Measurements from ENCODE around the gene DKK1.

The DKK1 gene, protein sequence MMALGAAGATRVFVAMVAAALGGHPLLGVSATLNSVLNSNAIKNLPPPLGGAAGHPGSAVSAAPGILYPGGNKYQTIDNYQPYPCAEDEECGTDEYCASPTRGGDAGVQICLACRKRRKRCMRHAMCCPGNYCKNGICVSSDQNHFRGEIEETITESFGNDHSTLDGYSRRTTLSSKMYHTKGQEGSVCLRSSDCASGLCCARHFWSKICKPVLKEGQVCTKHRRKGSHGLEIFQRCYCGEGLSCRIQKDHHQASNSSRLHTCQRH

DNA sequence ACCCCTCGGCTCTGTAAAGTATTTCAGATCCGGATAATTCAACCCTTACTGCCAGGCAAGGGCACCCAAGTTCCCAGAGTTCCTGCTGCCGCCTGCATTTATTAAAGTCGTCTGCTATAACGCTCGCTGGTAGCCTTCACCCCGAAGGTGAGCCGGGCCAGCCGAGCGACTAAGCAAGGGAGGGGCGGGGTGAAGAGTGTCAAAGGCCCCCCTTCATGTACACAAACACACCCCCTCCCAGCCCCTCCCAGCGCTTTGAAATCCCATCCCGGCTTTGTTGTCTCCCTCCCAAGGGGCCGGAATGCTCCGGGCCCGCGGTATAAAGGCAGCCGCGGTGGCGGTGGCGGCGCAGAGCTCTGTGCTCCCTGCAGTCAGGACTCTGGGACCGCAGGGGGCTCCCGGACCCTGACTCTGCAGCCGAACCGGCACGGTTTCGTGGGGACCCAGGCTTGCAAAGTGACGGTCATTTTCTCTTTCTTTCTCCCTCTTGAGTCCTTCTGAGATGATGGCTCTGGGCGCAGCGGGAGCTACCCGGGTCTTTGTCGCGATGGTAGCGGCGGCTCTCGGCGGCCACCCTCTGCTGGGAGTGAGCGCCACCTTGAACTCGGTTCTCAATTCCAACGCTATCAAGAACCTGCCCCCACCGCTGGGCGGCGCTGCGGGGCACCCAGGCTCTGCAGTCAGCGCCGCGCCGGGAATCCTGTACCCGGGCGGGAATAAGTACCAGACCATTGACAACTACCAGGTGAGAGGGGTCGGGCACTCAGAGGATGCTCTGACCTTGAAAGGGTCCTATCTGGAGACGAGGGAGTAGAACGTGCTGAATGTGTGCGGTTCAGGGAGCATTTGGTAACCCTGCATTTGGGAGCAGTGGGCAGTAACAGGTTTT lies at the start of gene DKK1:
Gene DKK1 (plus strand): TSS at position 349 of the 889 bp plus-strand sequence. CDS start 154 bp downstream, at position 503.
- peak; percentile 61 for DNase-seq

DNA sequence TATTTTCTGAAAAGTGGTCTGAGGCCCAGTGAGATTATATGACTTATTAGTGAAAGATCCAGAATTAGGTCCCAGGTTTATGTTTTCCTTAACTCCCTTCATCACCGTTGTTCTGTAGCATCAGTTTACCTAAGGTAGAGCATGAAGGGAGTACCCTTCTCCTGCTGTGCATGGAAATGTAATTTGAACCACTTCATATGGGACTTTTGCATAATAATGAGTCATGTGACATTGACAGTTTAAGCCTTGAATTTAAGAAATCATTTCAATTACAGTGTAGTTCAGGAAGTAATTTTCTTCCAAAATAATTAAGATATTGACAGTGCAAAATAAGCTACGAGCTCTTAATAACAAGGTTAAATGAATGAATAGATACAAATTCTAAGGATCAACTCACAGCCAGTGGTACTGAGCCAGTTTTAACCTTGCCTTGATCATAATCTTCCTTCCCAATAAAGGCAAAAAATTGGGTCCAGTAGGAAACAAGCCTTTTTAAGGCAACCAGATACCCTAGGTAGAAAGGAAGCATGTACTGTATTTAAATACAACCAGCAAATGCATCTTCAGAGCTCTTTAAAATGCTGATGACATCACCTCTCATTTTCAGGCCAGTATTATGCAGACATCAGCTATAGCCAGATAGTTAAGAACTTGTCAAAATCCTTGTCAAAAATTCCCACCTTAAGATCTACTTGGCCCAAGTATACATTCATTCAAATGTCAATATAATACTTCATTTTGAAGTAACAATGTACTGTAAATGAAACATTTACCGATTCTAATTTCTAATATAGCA lies 48.8 kb upstream of the DKK1 start:
- DNase-seq, result no peak

DNA sequence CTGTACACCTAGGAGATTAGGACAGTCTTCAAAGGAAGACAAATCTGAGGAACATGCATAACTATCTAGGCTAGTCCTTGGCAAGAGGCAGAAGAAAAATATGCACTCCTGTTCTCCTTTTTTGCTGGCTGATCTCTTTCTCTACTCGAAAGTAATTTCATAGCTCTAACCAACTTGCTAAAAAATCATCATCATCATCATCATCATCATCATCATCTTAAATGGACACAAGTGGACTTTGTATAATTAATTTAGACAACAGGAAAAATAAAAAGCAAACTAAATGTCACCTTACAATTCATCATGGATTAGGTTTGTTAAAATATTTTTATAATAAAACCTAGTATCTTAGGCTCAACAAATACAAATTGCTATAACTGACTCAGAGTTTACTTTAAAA lies 47.2 kb upstream of the DKK1 start:
- DNase-seq, result no peak

DNA sequence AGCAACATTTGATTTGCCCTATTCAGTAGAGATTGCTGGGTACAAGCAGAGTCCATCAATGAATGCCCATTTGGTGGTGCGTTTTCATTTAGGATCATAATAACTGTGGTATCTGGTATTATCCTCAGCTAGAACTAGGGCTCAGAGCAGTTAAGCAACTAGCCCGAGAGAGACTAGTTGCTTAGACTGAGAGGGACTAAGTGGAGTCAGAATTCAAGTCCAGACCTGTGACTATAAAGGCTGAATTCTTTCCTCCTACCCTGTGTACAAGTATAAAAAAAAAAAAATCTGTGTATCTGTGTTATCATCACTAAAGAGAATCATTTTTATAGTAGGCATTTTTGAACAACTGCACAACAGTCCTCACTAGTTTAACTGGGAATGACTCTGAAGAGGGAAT lies 45.3 kb upstream of the DKK1 start:
- DNase-seq, result no peak

DNA sequence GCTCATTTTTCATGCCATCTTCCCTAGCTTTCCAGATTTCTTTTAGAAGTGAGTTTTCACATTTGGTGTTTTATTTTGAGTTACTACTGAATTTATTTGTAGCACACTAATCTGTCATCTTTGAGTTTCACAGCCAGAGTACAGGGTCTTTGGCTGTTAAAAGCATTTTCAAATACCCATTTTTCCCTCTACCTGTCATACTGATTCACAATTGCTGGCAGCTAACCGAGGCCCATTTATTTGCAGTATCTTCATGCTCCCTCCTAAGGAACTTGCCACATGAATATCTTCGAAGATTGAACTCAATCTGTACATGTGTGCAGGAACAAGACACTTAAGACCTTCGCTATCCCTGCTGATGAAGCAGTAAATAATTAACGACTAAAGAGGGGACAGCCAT lies 44.8 kb upstream of the DKK1 start:
- DNase-seq, result no peak

DNA sequence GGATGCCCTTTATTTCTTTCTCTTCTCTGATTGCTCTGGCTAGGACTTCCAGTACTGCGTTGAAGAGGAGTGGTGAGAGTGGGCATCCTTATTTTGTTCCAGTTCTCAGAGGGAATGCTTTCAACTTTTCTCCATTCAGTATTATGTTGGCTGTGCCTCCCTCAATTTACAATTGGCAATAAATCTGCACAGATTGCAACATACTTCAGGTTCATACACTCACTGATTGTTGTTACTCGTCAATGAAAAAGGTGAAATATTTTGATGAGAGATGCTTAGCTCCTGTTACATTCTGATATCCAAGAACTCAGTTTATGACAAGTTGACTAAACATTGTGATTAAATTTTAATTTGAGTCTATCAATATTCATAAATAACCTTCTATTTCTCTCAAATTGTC lies 37.9 kb upstream of the DKK1 start:
- DNase-seq, result no peak

DNA sequence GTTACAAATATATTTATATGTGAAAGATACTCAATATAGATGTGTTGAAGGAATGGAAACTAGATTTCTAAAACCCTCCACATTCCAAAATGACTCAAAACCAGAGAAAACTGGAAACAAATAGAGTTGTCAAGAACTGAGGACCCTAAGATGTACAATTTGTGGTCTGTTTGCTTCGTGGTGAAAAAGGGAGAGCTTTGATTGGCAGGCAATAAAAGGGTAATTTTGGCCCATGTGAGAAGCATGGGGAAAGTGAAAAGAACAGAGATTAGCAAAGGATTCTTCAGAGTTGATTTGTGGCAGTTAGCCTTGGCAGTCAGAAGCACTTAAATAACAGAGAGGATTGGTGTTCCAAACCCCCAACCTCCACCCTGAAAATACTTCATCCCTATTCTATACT lies 37.1 kb upstream of the DKK1 start:
- no peak for DNase-seq

DNA sequence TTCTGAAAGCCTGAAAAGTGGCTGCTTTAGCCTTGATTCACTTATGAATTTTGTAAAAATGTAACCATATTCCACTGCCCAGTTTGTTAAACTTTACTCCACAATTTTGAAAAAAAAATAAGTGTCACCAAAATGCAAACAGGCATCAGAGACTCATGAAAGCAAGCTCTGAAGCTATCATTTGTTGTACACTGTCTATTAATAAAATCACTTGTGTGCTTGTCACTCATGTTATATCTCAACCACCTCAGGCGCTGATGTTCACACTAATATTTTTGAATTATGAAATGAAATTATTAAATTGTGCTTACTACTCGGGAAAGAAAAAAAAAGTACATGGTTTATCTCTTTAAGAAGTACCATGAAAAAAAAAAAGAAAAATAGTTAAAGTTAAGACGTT lies 34.5 kb upstream of the DKK1 start:
- DNase-seq, result no peak

DNA sequence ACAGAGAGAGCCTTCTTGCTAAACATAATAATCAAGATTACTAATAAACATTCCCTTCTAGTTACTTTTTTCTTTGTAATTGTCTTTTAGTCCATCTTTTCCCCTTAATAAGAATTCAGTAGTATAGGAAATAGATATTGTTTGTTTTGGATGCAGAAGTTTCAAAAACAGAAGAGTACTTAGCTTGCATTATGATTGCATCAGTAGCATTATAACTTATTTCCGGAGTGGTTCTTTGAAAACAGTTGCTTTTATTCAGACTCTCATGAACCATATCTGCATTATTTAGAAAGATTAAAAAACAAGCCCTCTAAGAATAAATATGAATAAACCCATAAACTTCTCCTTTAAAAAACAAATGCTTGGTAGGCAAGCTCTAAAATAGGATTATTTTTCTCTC lies 34.0 kb upstream of the DKK1 start:
- DNase-seq, result no peak

DNA sequence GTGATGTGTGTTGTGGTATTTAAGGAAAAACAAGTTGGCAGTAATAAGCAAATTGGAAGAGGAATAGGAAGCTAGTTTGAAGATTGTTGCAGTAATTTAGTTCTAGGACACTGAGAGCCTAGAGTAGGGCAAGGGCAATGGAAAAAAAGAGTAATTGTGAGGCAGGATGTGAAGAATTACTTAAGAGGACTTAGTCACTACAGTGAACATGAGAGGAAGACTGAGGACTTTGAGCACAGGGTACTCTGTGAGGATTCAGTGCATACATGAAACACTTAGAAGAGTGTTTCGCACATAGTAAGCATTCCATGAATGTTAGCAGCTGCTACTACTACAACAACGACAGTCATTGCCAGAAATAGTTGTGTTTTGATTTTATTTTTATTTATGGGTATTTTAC lies 30.9 kb upstream of the DKK1 start:
- no peak for DNase-seq

DNA sequence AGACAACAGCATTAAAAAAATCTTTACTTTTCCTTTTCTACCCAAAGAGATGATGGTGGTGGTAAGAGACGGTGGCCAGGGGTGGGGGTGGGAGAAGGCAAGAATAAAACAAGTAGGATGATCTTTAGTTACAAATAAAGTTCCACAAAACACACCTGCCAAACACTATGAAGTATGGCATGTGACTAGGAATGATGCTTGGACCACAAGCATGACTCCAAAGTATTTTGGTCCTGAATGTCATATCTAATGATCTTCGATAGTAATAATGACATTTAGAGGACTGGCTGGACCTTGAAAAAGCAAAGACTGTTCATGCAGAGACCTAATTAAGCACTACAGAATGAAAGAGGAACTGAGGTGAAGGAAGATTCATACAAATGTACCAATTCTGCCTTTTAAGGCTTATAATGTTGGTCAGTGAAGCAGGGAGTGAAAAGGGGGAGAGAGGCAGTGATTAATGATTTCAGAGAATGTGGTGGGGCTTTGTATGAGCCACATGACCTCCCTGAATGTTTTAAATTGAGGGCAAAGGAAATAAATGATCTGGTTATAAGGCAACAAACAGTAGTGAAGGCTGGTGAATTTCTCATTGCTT lies 29.6 kb upstream of the DKK1 start:
- DNase-seq, result no peak

DNA sequence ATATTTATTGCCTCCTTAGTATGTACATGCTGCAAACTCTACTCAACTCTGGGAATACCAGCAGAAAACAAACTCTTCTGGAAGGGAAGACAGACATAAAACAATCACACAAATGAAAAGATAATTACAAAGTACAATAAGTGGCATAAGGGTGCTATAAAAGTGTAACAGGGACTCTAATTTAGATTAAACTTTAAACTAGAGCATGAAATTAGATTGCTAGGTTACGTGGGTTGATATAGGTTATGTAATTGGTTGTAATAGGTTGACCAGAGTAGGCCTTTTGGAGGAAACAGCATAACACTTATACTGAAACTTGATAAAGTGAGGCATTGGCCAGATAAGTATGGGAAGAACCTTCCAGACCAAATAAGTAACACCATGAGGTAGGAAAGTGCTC lies 26.2 kb upstream of the DKK1 start:
- no peak for DNase-seq

DNA sequence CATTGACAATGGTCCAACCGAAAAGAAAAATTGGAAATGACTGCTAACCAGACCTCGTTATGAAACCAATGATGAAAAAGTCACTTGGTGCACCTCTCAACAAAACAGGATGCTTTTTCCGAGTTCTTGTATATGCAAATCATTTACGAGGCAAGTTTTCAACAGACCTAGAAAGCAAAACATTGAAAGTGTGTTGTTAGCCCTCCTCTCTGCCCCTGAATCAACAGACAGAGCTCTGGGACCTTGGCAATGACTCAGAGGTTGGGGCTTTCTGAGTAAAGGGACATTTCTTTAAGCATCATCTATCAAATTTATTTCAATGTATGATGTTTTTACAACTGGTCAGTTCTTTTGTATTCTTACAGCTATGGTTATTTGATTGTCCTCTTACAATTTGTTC lies 16.3 kb upstream of the DKK1 start:
- no peak for DNase-seq

DNA sequence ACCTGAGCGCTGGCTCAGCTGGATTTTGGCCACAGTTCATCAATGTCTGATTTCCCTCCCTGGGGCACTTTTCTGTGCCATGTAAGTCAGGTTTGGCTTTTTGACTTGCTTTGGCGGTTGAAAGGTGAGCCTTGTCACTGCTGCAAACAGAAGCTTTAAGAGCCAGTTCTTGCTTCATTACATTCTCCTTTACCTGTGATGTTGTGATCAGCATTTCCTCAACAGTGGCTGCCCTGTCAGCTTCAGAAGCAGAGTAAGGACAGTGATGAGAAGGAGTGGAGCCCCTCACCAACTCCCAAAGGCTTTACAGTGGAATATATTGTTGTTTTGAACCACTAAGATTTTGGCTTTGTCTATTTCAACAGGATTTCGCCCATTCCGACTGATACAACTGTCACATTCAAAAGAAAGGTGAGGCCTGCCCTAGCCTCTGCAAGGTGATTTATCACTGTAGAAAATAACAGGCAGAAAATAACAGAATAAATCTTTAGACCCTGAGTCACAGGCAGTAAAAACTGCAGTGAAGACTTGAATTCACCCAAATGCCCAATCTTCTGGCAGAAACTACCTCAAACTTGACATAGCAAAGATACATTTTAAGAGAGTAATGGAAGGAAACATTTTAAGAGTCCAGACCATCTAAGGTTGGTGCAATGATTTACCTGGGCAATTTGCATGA lies 13.3 kb upstream of the DKK1 start:
- no peak for DNase-seq

DNA sequence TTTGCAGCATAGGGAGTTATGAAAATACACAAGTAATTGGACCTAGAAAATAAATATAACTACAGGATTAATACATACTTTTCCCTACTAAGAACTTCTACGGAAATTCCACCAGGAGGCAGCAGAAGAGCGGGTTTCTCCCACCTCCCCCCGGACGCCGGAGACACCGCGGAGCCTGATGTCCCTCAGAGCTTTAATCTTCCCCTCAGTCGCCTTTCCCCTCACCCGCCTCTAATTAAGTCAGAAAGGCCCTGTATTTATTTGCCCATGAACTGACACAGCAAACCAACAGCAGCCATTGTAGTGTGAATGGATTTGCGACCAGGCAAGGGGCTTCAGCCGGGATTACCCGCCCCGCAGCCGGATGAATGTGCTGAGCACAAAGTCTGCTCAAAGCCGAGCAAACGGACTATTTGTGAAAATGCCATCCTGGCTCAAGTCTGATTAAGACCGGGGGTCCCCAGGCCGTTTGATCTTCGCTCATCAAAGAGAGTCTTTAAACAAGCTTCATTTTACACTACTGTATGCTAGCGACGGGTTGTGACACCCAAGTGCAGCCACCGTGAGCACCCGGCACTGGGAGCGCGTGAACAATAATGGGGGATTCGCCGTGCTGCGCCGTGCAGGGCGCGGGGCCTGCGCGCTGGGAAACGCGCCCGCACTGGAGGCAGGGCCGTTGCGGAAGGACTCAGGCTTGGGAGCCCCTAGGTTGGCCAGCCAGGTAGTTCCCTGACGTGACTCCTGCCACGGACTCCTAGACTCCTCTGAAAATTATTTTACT lies 5.6 kb upstream of the DKK1 start:
- DNase-seq, result peak; percentile 54

DNA sequence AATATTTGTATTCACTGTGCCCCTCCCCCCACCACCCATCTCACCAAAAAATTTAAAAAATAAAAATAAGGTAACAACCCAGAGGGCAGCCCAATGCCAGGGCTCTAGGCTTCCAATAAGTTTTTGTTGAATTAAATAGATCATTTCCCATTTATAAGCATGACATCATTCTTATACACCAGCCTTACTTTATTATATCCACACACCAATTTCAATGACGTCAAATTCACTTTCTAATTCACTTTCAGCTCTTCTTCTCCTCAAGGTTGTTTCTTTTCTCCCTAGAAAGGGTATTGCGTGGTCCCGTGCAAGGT lies 1.2 kb upstream of the DKK1 start:
- DNase-seq, result no peak

DNA sequence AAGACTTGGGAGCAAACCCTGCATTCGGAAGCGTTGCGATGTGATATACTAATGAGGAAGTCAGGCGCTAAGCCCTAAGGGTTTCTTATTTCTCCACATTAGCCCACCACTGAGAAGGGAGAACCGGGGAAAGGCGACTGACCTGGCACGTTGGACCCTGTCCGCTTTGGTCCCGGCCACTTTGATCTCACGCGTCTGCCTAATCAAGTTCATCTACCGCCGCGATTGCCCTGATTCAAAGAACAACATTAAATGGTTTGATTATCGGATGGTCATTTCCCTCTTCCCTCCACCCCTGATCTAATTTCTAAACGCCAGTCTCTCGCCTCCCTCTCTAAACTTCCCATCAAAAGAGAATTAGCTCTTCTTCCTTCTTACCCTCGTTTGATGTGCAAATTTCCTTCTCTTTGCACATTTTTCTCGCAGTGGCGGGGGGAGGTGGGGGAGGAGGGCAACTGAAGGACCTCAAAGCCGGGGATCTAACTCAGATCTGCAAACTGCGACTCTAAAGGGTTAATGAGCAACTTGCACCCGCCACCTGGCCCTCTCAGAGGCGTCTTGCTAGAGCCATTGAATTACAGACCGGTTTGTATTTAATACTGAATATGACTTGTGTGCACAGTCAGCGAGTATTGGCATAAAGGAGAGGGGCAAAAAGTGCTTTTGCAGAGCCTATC lies 687 bp upstream of the DKK1 start:
- no peak for DNase-seq

DNA sequence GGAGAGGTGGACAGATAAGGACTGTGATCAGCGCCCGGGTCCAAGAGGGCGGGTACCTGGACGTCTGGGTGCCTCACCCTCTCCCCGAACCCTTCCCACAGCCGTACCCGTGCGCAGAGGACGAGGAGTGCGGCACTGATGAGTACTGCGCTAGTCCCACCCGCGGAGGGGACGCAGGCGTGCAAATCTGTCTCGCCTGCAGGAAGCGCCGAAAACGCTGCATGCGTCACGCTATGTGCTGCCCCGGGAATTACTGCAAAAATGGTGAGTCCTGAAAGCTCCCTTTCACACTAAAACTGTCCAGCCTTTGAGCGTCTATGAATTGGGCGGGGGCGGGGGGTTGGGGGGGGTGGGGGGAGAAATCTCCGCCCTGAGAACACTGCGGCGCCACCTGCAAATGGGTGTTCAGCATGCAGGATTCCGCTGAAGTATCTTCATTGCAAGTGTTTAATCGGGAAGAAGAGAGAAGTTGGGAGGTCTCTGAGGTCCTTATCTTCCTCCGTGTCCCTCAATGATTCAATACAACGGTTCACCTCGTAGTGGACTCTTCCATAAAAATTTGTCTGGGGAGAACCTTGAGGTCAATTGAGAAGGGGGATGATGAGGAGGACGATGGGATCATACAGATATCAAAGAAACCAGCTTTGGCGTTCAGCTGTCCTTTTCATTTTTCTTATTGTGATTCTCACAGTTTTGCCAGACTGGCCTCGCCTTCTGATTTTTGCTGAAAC lies 906 bp downstream of the DKK1 start:
- no peak for DNase-seq

DNA sequence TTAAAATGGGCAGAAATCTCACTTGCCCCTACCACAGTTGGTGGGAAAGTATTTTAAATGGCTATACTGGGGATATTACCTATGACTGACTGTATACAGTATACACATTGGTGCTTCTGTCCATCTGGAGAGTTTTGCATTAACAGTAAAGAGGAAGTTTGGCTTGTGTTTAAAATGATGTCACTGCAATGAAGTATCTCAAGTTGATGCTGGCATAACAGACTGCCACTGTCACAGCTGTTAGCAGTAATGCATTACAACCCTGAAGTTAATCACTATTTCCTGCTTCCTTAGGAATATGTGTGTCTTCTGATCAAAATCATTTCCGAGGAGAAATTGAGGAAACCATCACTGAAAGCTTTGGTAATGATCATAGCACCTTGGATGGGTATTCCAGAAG lies 1.9 kb downstream of the DKK1 start:
- DNase-seq, result no peak

DNA sequence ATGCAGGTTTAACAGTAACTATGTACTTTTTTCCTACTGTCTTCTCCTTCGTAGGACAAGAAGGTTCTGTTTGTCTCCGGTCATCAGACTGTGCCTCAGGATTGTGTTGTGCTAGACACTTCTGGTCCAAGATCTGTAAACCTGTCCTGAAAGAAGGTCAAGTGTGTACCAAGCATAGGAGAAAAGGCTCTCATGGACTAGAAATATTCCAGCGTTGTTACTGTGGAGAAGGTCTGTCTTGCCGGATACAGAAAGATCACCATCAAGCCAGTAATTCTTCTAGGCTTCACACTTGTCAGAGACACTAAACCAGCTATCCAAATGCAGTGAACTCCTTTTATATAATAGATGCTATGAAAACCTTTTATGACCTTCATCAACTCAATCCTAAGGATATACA lies 2.4 kb downstream of the DKK1 start:
- DNase-seq, result no peak
